Inflammatory macrophage (primary cell): ENCODE results near the gene AHSA1.

Experiments
- DNase-seq, 2 donors: peaks; one replicate each; pipeline ENCODE4 v3.0.0-alpha.2; 2020 to 2022

The AHSA1 gene

GRCh38 chr14:77474479-77475177 lies 16.7 kb downstream of the AHSA1 start:
- DNase-seq = no peak

- DNase-seq = no peak
Measured at GRCh38 chr14:77475432-77476115, 17.7 kb downstream of the AHSA1 start.

GRCh38 chr14:77478029-77478428 lies 20.1 kb downstream of the AHSA1 start:
- no peak for DNase-seq

- peak in 1 of 2 donors; percentile 4 for DNase-seq
Measured at GRCh38 chr14:77478796-77479195, 20.9 kb downstream of the AHSA1 start.

- DNase-seq = no peak
Measured at GRCh38 chr14:77482422-77482821, 24.5 kb downstream of the AHSA1 start.

GRCh38 chr14:77485256-77485655 lies 27.4 kb downstream of the AHSA1 start:
- no peak for DNase-seq

GRCh38 chr14:77485901-77486678 lies 28.2 kb downstream of the AHSA1 start:
- no peak for DNase-seq

GRCh38 chr14:77488558-77488957 lies 30.7 kb downstream of the AHSA1 start:
- no peak for DNase-seq

GRCh38 chr14:77489041-77489440 lies 31.1 kb downstream of the AHSA1 start:
- no peak for DNase-seq

- DNase-seq = no peak
Measured at GRCh38 chr14:77490347-77490986, 32.6 kb downstream of the AHSA1 start.

- DNase-seq = no peak
Measured at GRCh38 chr14:77491056-77491455, 33.2 kb downstream of the AHSA1 start.

- DNase-seq = no peak
Measured at GRCh38 chr14:77495334-77495733, 37.4 kb downstream of the AHSA1 start.

- DNase-seq = peak; percentile 14 to 33
Measured at GRCh38 chr14:77498120-77498979, 40.5 kb downstream of the AHSA1 start, which contains the start of gene ISM2. Gene ISM2, minus strand, starts transcription at chr14:77498816. Its CDS starts 23 bp downstream, at chr14:77498793.

GRCh38 chr14:77498984-77499527 lies 41.2 kb downstream of the AHSA1 start:
- DNase-seq = no peak

- DNase-seq = no peak
Measured at GRCh38 chr14:77502109-77502782, 44.4 kb downstream of the AHSA1 start.

GRCh38 chr14:77503138-77503537 lies 45.2 kb downstream of the AHSA1 start:
- DNase-seq = no peak

- DNase-seq = no peak
Measured at GRCh38 chr14:77505031-77505430, 47.1 kb downstream of the AHSA1 start.

GRCh38 chr14:77507762-77508161 lies 49.9 kb downstream of the AHSA1 start:
- DNase-seq = no peak

- no peak for DNase-seq
Measured at GRCh38 chr14:77508249-77508648, 50.4 kb downstream of the AHSA1 start.

GRCh38 chr14:77508876-77509275 lies 51.0 kb downstream of the AHSA1 start:
- DNase-seq = no peak

GRCh38 chr14:77509366-77509765 lies 51.5 kb downstream of the AHSA1 start:
- DNase-seq = no peak
